ELR (cell line): Measurements from ENCODE around the gene NELFCD.
"Not testable (repeated sequence)": the region's sequence is repeated elsewhere in the genome, so short reads cannot be mapped to it uniquely, and the experiment has no call there.

ENCODE experiments used
- DNase-seq: peaks from one replicate; pipeline ENCODE4 v3.0.0-alpha.2; 2015; ENCODE audit warnings: low read depth

The NELFCD gene, protein sequence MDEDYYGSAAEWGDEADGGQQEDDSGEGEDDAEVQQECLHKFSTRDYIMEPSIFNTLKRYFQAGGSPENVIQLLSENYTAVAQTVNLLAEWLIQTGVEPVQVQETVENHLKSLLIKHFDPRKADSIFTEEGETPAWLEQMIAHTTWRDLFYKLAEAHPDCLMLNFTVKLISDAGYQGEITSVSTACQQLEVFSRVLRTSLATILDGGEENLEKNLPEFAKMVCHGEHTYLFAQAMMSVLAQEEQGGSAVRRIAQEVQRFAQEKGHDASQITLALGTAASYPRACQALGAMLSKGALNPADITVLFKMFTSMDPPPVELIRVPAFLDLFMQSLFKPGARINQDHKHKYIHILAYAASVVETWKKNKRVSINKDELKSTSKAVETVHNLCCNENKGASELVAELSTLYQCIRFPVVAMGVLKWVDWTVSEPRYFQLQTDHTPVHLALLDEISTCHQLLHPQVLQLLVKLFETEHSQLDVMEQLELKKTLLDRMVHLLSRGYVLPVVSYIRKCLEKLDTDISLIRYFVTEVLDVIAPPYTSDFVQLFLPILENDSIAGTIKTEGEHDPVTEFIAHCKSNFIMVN

DNA sequence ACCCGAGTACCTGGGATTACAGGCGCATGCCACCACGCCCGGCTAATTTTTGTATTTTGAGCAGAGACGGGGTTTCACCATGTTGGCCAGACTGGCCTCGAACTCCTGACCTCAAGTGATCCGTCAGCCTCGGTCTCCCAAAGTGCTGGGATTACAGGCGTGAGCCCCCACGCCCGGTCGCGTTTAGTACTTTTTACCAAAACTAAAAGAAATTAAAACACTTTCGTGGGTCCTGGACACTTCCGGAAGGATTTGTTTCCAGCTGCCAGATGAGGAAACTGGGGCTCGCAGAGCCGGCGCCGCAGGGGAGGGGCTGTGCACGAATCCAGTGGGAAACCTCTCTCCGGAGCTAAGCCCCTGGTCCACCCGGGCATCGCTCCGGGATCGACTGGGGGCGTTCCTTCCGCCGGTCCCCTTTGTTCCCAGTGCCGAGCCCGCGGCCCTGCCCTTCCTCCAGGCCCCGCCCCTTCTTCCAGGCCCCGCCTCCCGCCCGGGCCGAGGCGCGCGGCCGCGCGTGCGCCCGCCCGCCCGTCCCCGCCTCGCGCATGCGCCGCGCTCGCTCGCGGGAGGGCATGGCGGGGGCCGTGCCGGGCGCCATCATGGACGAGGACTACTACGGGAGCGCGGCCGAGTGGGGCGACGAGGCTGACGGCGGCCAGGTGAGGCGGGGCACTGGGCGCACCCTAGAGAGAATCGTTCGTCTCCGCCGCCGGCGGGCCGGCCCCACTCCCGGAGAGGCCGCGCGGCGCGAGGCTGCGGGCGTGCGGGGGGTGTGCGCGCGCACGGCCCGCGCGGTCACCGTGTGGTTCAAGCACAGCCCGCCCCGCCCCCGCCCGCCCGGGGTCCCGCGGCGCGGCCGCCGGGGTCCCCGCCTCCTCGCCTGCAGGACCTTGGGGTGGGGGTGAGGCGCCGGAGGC, at the start of gene NELFCD:
TSS of gene NELFCD (plus strand) at position 546 of the 917 bp plus-strand sequence. CDS start at position 600, 54 bp downstream.
- DNase-seq: peak; percentile 89

GRCh38 chr20:58932170-58932569, 48.9 kb upstream of the NELFCD start:
- no peak for DNase-seq

DNA sequence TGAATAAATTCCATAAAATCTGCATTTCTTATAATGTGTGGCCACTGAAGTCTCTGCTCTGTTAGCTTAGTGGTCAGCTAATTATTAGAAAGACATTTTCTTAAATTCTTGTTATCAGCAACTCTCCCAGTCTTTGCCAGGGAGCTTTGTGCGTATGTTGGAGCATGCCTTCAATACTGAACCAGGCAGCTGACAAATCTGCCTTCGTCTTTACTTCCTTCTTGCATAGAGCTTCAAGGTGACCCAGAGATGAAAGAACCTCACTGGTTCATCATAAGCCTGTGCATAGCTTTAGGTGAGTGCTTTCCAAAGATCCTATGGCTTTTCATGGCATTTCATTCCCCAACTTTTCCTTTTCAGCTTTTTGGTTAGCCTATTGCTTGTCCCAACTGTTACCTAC, 43.0 kb upstream of the NELFCD start:
- no peak for DNase-seq

GRCh38 chr20:58938541-58938940, 42.5 kb upstream of the NELFCD start:
- no peak for DNase-seq

DNA sequence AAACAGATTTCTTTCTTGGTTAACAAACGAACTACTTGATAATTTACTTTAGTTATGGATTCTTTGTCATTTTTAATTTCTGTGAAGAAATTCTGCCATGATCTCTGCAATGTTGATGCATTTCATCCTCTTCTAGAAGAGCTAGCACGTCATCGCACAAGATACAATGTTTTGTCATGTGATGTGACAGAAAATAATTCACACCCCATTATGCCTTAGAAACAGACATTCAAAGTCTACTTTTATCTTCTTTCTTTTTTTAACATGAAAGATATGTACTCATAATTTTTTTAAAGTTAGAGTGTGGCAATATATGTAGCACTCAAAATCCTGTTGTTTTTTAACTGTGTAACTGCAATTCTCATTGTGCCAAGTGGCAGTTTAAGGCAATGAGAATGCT, 39.6 kb upstream of the NELFCD start:
- DNase-seq: no peak

GRCh38 chr20:58942549-58942948, 38.5 kb upstream of the NELFCD start:
- peak; percentile 3 for DNase-seq

DNA sequence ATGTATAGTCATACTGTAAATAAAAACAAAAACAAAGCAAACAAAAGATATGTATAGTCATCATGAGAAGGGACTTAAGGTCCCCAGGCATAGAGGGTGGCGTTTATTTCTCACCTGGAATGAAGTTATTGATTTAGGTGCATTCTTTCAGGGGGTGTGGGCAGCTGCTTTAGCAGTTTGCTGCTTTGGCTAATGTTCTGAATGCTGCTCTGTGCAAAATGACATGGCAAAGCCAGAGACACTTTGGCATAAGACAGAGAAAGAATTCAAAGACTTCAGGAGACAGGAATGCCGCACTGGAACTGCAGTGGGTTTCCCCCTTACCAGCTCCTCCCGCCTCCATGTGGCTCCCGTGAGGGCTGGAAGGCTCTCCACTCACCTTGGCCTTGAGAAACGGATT, 36.4 kb upstream of the NELFCD start:
- DNase-seq: no peak

DNA sequence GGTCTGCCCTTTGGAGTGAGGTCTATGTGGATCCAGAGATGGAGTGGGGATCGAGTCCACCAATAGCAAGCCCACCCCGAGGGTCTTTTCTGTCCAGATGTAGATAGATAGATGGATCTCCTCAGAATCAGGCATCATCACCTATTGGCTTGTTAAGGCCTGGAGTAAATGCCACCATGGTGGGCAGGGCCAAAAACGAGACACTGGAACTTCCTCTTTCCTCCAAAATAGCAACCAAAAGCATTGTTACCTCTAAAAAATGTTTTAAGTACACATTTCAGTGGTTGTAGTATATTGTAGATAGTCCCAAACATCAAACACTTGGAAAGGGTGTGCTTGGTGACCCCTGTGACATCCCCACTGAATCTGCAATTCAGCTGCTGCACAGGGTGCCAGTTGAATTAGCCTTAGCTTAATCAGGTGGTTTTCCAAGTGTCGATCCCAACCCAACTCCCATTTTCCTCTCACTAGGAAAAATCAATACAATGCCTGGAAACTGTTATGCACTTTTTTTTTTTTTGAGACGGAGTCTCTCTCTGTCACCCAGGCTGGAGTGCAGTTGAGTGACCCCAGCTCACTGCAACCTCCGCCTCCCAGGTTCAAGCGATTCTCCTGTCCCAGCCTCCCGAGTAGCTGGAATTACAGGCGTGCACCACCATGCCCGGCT, 35.0 kb upstream of the NELFCD start:
- DNase-seq: no peak

DNA sequence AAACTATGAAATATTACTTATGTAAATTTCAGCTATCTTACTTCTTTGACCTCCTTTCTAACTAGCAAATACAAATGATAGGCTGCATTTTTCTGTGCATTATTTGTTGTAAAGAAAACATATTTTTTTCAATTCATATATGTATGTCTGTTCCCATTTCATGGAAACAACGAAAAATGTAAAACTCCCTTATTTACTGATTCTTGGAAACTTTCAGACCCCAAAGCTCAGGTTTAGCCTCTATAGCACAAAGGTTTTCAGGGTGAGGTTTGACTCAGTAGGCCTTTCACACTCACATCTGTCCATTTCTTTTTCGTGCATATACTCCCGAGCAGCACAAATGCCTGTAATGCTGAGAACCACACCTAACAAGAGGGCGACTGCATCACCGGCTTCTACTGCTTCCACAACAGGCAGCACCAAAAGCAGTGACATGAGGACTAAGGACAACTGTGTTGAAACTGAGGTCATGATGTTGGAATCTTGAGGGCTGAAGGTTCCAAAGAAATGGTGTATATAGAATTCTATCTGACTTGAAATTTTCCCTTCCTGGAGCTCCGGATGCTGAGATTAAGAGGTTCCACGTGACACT, 33.2 kb upstream of the NELFCD start:
- not testable (repeated sequence) for DNase-seq

GRCh38 chr20:58950603-58951002, 30.5 kb upstream of the NELFCD start:
- no peak for DNase-seq

GRCh38 chr20:58953050-58953449, 28.0 kb upstream of the NELFCD start:
- DNase-seq: no peak

DNA sequence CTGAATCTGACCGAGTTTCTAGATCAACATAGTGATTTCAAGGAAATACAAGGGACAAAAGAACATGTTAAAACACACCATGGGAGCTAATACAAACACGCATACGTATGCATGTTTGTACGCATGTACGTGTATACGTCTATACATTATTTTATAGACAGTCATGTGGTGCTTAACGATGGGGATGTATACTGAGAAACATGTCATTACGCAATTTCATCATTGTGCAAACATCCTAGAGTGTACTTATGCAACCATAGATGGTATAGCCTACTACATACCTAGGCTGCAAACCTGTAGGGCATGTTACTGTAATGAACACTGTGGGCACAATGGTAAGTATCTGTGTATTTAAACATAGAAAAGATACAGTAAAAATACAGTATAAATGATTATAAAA, 25.0 kb upstream of the NELFCD start:
- no peak for DNase-seq

DNA sequence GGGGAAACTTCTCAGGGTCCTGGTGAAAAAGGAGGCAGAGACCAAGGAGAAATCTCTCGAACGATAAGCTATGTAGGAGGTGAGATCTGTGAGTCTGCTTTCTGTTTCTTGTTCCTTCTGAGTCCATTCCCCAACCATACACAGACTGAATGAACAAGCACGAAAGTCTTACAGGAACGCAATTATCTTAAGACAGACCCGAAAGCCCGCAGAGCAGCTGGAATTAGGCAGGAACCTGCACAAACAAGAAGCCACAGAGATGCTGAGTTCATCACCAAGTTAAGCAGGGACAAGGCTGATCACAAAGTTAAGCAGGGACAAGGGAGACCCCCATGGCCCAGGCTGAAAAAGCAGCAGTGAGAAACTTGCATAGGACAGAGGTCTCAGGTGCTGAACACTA, 21.4 kb upstream of the NELFCD start:
- no peak for DNase-seq

GRCh38 chr20:58963060-58963584, 17.9 kb upstream of the NELFCD start:
- DNase-seq: no peak

DNA sequence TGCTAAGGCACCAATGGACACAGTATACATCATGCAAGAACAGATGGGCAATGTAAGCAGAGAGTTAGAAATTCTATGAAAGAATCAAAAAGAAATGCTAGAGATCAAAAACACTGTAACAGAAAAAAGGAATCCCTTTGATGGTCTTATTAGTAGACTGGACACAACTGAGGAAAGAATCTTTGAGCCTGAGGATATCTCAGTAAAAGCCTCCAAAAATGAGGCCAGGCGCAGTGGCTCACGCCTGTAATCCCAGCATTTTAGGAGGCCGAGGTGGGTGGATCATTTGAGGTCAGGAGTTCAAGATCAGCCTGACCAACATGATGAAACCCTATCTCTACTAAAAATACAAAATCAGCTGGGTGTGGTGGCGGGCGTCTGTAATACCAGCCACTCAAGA, 17.1 kb upstream of the NELFCD start:
- DNase-seq: not testable (repeated sequence)

DNA sequence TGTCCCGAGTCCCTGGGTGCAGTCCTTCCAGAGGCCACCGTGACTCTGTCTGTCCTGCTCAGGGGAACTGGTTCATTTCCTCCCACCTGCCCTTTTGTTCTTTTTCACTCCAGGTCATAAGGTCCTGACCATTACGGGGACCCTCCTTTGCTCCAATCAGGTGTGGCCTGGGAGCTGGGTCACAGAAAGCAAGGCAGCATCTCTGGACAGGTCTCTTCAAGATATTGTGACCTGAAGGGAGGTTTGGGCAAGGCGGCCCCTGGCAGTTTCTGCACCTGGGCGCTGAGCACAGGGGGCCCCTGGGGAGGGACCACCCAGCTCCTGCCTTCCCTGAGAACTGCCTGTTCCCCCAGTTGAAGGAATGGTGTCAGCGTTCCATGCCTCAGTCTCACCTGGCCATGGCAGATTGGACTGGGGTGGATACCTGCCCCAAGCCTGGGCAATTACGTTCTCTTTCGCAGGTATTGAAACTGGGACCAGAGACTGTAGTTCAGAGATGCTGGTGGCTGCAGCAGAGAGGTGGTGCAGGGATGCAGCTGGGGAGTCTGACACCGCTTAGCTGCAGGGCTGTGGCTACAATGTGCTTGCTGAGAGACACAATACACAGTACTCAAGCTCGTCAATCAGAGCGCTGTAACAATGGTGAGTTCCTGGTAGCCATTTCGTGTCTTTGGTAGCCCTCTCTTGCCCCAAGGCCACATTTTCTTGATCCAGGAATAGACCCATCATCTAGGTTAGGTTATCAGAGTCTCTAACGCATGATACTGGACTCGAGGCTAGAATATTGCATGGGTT, 15.6 kb upstream of the NELFCD start:
- DNase-seq: no peak

DNA sequence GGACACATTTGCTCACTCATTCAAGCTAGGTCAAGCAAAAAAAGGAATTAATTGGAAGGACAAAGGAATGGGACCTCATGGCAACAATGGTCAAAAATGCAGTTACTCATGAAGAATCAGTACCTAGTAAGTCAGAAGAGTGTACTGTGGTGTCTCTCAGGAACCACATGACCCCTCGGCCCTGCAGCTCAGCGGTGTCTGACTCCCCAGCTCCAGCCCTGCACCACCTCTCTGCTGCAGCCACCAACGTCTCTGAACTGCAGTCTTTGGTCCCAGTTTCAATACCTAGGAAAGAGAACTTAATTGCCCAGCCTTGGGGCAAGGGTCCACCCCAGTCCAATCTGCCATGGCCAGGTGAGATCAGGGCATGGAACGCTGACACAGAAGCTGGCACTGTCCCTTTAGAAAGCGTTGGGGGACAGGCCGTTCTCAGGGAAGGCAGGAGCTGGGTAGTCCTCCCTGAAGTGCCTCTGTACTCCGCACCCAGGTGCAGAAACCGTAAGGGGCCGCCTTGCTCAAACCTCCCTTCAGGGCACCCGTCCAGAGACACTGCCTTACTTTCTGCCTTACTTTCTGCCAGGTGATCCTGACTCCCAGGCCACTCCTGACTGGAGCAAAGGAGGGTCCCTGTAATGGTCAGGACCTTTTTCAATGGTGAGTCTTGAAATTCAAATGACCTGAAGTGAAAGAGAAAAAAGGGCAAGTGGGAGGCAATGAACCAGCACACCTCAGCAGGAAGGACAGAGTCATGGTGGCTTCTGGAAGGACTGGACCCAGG, 13.2 kb upstream of the NELFCD start:
- no peak for DNase-seq

DNA sequence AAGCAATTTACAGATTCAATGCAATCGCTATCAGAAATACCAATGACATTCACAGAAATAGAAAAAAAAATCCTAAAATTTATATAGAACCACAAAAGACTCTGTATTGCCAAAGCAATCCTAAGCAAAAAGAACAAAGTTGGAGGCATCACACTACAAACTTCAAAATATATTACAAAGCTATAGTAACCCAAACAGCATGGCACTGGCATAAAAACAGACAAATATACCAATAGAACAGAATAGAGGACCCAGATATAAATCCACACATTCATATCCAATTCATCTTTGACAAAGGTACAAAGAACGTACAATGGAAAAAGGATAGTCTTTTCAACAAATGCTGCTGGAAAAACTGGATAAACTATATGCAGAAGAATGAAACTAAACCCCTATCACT, 11.6 kb upstream of the NELFCD start:
- DNase-seq: no peak

DNA sequence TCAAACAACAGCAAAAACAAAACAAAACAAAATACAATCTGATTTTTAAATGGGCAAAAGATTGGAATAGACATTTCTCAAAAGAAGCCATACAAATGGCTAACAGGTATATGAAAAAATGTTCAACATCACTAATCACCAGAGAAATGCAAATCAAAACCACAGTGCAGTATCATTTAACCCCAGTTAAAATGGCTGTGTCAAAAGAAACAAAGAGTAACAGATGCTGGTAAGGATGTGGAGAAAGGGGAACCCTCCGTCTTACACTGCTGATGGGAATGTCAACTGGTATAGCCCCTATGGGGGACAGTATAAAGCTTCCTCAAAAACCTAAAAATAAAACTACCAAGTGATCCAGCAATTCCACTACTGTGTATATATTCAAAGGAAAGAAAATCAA, 10.9 kb upstream of the NELFCD start:
- no peak for DNase-seq

DNA sequence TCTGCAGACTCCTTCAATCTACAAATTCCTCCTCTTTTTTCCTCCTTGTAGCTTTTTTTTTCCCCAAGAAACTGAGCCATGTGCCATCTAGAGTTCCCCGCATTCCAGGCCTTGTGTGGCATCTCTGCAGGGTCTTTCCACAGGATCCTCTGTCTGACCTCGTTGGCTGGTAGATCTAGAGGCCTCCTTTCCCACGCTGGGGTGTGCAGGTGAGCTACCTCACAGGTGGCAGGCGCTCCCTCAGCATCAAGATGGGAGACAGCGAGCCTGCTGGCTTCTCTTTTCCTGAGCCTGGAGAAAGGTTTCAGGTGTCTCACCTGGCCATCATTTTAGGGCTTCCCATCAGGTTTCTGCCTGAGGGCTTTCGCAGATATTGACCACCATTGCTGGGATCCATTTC, 9.6 kb upstream of the NELFCD start:
- DNase-seq: no peak
